Endothelial cell of umbilical vein (primary cell): ENCODE data around the gene ADCY2. TPM values are rescaled to one million over a fixed set of nuclear protein-coding genes. Genes with fewer than 3 reads are reported as not detected.

Source experiments
- BruUV-seq: library from RNA; stranded (reverse); fragments of 400-500 nt; replicated peaks from 2 replicates; lab custom pipeline; 2021; lab: Mats Ljungman, UMichigan
- CTCF ChIA-PET: fragments of 300-600, 350-600 bp; sonication (Branson Sonifier 250); formaldehyde crosslinking; loops from one replicate; lab custom pipeline; 2021; ENCODE audit warnings: antibody characterized with exemption, inconsistent platforms; lab: Charles Lee
- POLR2A ChIA-PET: fragments of 300-600, 350-600 bp; sonication (Branson Sonifier 250); formaldehyde crosslinking; loops from one replicate; lab custom pipeline; 2021; ENCODE audit warnings: antibody characterized with exemption, inconsistent platforms; lab: Charles Lee
- DNase-seq: peaks from one replicate; pipeline ENCODE4 v3.0.0-alpha.2; 2011; ENCODE audit warnings: low read depth, low spot score
- FAIRE-seq: peaks from 2 replicates; lab custom pipeline; 2011; peaks lifted over from hg19 to GRCh38; lab: Jason Lieb, UNC
- H2AFZ ChIP-seq: 2 replicates; pipeline ENCODE4 v1.6.0; 2012; ENCODE audit warnings: low read depth, low read length, control low read depth, inconsistent platforms
- H3K27ac ChIP-seq: 2 replicates; pipeline ENCODE4 v1.5.1; 2011; ENCODE audit warnings: low read depth, mild to moderate bottlenecking, control low read depth, low read length, moderate library complexity; ENCODE audit not compliant: insufficient read depth
- H3K27me3 ChIP-seq, 2 experiments: 2 replicates each; pipeline versions ENCODE4 v1.6.0 to v1.6.1; 2011; ENCODE audit warnings: low read length in 2 of 2, mixed read lengths in 1 of 2; ENCODE audit not compliant: control insufficient read depth in 2 of 2, insufficient read depth in 2 of 2
- H3K36me3 ChIP-seq, 2 experiments: 2 replicates in 1 of 2; 3 replicates in 1 of 2; pipeline ENCODE4 v1.5.1; 2011; ENCODE audit warnings: low read length in 2 of 2, mild to moderate bottlenecking in 1 of 2, moderate library complexity in 1 of 2; ENCODE audit not compliant: control insufficient read depth in 2 of 2, insufficient read depth in 2 of 2; ENCODE audit errors: extremely low read depth in 1 of 2
- H3K4me1 ChIP-seq: 3 replicates; pipeline ENCODE4 v1.5.1; 2011; ENCODE audit warnings: mild to moderate bottlenecking, low read length; ENCODE audit not compliant: control insufficient read depth, insufficient read depth; ENCODE audit errors: extremely low read depth
- H3K4me2 ChIP-seq: 2 replicates; pipeline ENCODE4 v1.6.1; 2011; ENCODE audit warnings: low read length, control low read depth, mixed read lengths; ENCODE audit not compliant: insufficient read depth
- H3K4me3 ChIP-seq, 3 experiments: fragments of 200-600 bp in 1 of 3; sonication (generic), shearing (Covaris generic) in 1 of 3; replicated peaks in 1 of 3; 2 replicates each; pipeline ENCODE4 v1.5.1; 2011 to 2016; ENCODE audit warnings: control low read depth in 3 of 3, low read length in 3 of 3, mild to moderate bottlenecking in 2 of 3, inconsistent platforms in 1 of 3, low read depth in 1 of 3, moderate library complexity in 1 of 3; ENCODE audit not compliant: insufficient read depth in 1 of 3
- H3K79me2 ChIP-seq: 2 replicates; pipeline ENCODE4 v1.6.0; 2012; ENCODE audit warnings: low read length, inconsistent platforms; ENCODE audit not compliant: control insufficient read depth, insufficient read depth
- H3K9ac ChIP-seq: replicated peaks from 2 replicates; pipeline ENCODE3; 2011; ENCODE audit warnings: low read length, control low read depth; ENCODE audit not compliant: insufficient read depth; ENCODE audit errors: extremely low read depth
- H3K9me1 ChIP-seq: replicated peaks from 3 replicates; pipeline ENCODE4 v1.6.0; 2011; ENCODE audit warnings: mild to moderate bottlenecking, low read length; ENCODE audit not compliant: control insufficient read depth, insufficient read depth; ENCODE audit errors: extremely low read depth
- H3K9me3 ChIP-seq: replicated peaks from 2 replicates; pipeline ENCODE4 v1.5.1; 2012; ENCODE audit warnings: low read length, inconsistent platforms; ENCODE audit not compliant: control insufficient read depth, insufficient read depth
- H4K20me1 ChIP-seq: replicated peaks from 2 replicates; pipeline ENCODE3; 2011; ENCODE audit warnings: mild to moderate bottlenecking, low read length; ENCODE audit not compliant: control insufficient read depth, insufficient read depth; ENCODE audit errors: extremely low read depth
- EZH2 ChIP-seq: IDR thresholded peaks from 2 replicates; pipeline ENCODE4 v1.6.1; 2012; ENCODE audit warnings: borderline replicate concordance, low read depth, mild to moderate bottlenecking, moderate library complexity, low read length, inconsistent platforms; ENCODE audit not compliant: severe bottlenecking
- FOS ChIP-seq: IDR thresholded peaks from 2 replicates; pipeline ENCODE4 v1.6.1; 2011; ENCODE audit warnings: mild to moderate bottlenecking, low read length, moderate library complexity, borderline replicate concordance; ENCODE audit not compliant: insufficient read depth
- GATA2 ChIP-seq: IDR thresholded peaks from 2 replicates; pipeline ENCODE4 v1.7.0; 2011; ENCODE audit warnings: low read depth, mild to moderate bottlenecking, moderate library complexity, mixed read lengths, low read length; ENCODE audit not compliant: insufficient read length, insufficient read depth
- JUN ChIP-seq: IDR thresholded peaks from 2 replicates; pipeline ENCODE4 v1.6.1; 2011; ENCODE audit warnings: borderline replicate concordance, low read depth; ENCODE audit not compliant: insufficient read length, insufficient read depth
- MYC ChIP-seq: IDR thresholded peaks from one replicate; pipeline ENCODE4 v1.6.1; 2011; ENCODE audit warnings: mild to moderate bottlenecking, low read depth, low read length
- POLR2A ChIP-seq: IDR thresholded peaks from 2 replicates; pipeline ENCODE4 v1.6.1; 2012; ENCODE audit warnings: low read depth, mild to moderate bottlenecking, control low read depth, low read length
- POLR2AphosphoS5 ChIP-seq: IDR thresholded peaks from 2 replicates; pipeline ENCODE4 v1.6.1; 2012; ENCODE audit warnings: low read depth, mild to moderate bottlenecking, control low read depth, low read length, moderate library complexity; ENCODE audit not compliant: insufficient read depth
- dilution Hi-C: fragments of 300-500 bp; cut with MboI; formaldehyde crosslinking; loops from one replicate; pipeline ENCODE4 v1.15.0; 2019; ENCODE audit warnings: low sequenced_read_pairs; ENCODE audit not compliant: extremely low pct_ligation_motif_present
- intact Hi-C: fragments of 100-400 bp; cut with micrococcal nuclease; formaldehyde crosslinking; loops from one replicate; pipeline ENCODE4 v1.10.0; 2022
- polyA plus RNA-seq, 4 experiments: library from polyadenylated mRNA; depleted of rRNA in 3 of 4; stranded (reverse) in 3 of 4; unstranded in 1 of 4; fragments of >200 nt; gene quantifications; 2 replicates each; pipeline versions ENCODE4 v1.2.1 to v1.2.3, GENCODE V29; 2011 to 2012; ENCODE audit warnings: missing spikeins in 1 of 4
- total RNA-seq: library from RNA; stranded (reverse); gene quantifications from 2 replicates; pipeline ENCODE4 v1.2.3, GENCODE V29; 2021
- TF ChIP-seq, protein P1 (sequence below), 2 donors: IDR thresholded peaks; 1 replicate in 1 of 2; 2 replicates in 1 of 2; pipeline ENCODE4 v1.5.1; 2011; ENCODE audit warnings: low read length in 2 of 2, mild to moderate bottlenecking in 2 of 2, moderate library complexity in 2 of 2, control low read depth in 1 of 2, inconsistent platforms in 1 of 2, low read depth in 1 of 2; ENCODE audit not compliant: insufficient read depth in 1 of 2; ENCODE audit errors: extremely low read depth in 1 of 2
- TF ChIP-seq, protein P2 (sequence below): IDR thresholded peaks from 2 replicates; pipeline ENCODE4 v1.6.1; 2011; ENCODE audit not compliant: insufficient read depth, insufficient read length

ADCY2 gene
- total and polyA plus RNA-seq, 2 donors (not counting 3 experiments of a cell fraction or from before 2014, with no cell fraction given) = under 0.01 TPM; not detected in 1

DNA sequence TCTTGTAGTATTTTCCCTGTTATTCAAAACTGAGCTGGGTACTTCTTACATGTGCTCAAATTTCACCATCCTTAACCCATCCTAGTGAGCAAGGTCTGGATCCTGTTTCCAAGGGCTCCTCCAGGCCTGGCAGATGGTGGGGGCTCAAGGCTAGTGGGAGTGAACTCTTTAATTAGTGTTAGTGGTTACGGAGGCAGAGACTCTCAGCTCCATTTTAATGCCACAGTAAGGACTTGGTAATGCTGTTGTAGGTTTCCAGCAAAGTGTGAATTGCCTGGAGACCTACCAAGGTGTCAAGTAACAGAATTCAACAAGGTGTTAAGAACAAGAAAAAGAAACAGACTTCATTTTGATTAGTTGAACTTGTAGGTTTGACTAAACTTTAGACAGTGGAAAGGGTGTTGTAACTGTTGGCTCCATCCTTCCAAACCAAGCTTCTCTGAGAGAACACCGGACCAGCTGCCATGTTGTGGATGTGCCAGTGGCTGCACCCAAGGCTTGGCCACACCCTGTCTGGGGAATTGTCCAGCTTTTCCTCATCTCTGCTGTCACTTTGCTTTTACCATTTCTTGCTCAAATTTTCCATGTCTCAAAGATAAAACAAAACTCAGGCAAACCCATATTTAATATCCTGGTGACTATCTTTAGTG lies 98.7 kb downstream of the ADCY2 start:
- FAIRE-seq (no peak), DNase-seq (no peak)
- TF ChIP-seq, protein P1, sequence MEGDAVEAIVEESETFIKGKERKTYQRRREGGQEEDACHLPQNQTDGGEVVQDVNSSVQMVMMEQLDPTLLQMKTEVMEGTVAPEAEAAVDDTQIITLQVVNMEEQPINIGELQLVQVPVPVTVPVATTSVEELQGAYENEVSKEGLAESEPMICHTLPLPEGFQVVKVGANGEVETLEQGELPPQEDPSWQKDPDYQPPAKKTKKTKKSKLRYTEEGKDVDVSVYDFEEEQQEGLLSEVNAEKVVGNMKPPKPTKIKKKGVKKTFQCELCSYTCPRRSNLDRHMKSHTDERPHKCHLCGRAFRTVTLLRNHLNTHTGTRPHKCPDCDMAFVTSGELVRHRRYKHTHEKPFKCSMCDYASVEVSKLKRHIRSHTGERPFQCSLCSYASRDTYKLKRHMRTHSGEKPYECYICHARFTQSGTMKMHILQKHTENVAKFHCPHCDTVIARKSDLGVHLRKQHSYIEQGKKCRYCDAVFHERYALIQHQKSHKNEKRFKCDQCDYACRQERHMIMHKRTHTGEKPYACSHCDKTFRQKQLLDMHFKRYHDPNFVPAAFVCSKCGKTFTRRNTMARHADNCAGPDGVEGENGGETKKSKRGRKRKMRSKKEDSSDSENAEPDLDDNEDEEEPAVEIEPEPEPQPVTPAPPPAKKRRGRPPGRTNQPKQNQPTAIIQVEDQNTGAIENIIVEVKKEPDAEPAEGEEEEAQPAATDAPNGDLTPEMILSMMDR (IDR thresholded peaks at IDR 0.05; ENCODE audit: extremely low read depth in 1 of 2, insufficient read depth in 1 of 2, low read depth in 1 of 2, low read length in 2 of 2) = no peak
- TF ChIP-seq JUN = no peak
- no peak for TF ChIP-seq POLR2AphosphoS5
- intact Hi-C loops = no loop called here
- Histone ChIP-seq H3K79me2 (no peaks in the 10 kb centered on the region), H2AFZ (no peak overlapping the region), H3K4me2 (no peak overlapping the region), H3K27me3 (no peaks in the 10 kb centered on the region), H3K4me1 (no peaks in the 10 kb centered on the region), H3K9me1 (no peaks in the 10 kb centered on the region), H3K36me3 (no peaks in the 10 kb centered on the region), H3K9ac (no peak overlapping the region), H4K20me1 (no peaks in the 10 kb centered on the region), H3K9me3 (peaks cover 3% of the 10 kb centered on the region), H3K4me3 (no peak overlapping the region), H3K27ac (no peak overlapping the region)
- CTCF ChIA-PET = no interaction called here
- BruUV-seq = no TSS peak
- POLR2A ChIA-PET = no interaction called here
- dilution Hi-C loops = no loop called here

DNA sequence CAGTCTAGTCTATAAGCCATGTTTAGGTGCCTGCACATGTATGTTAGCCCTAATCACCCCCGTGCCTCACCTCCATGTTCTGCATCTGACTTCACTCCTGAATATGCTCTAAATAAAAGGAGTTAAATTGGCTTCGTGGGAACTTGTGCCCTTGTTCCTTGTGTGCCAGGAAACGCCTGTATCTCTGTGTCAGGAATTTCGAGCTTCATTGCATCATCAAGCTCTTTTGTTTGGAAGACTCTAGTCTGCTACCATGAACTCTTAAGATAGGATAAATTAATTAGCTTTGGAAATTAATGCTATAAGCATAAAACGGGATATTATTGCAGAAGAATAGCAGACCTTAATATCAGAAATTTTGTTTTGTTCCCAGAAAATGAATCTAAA lies 99.2 kb downstream of the ADCY2 start:
- H3K27ac ChIP-seq = no peak overlapping the region
- H3K27me3 ChIP-seq = no peaks in the 10 kb centered on the region
- peaks cover 3% of the 10 kb centered on the region for H3K9me3 ChIP-seq
- no peak overlapping the region for H3K4me3 ChIP-seq
- no peaks in the 10 kb centered on the region for H3K36me3 ChIP-seq
- no TSS peak for BruUV-seq
- dilution Hi-C loops = no loop called here
- no peaks in the 10 kb centered on the region for H3K79me2 ChIP-seq
- TF ChIP-seq, protein P1 (IDR thresholded peaks at IDR 0.05; ENCODE audit: extremely low read depth in 1 of 2, insufficient read depth in 1 of 2, low read depth in 1 of 2, low read length in 2 of 2) = no peak
- no peak for TF ChIP-seq POLR2AphosphoS5
- TF ChIP-seq POLR2A = no peak
- no peak for TF ChIP-seq FOS
- TF ChIP-seq EZH2 = no peak
- TF ChIP-seq JUN = no peak
- no peak for TF ChIP-seq MYC
- TF ChIP-seq, protein P2, sequence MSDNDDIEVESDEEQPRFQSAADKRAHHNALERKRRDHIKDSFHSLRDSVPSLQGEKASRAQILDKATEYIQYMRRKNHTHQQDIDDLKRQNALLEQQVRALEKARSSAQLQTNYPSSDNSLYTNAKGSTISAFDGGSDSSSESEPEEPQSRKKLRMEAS = no peak
- TF ChIP-seq GATA2 = no peak
- no peak overlapping the region for H3K9ac ChIP-seq
- no peak overlapping the region for H2AFZ ChIP-seq
- ChIA-PET CTCF (no interaction called here), POLR2A (no interaction called here)
- no peaks in the 10 kb centered on the region for H3K4me1 ChIP-seq
- no peak for DNase-seq
- no peak overlapping the region for H3K4me2 ChIP-seq
- no peaks in the 10 kb centered on the region for H3K9me1 ChIP-seq
- no peak for FAIRE-seq
- intact Hi-C loops = no loop called here
- no peaks in the 10 kb centered on the region for H4K20me1 ChIP-seq
